ENCODE measurements around the gene RETN.
A peak's percentile ranks its signal among the peaks of the same experiment; 100 is the strongest.

Gene RETN

DNA sequence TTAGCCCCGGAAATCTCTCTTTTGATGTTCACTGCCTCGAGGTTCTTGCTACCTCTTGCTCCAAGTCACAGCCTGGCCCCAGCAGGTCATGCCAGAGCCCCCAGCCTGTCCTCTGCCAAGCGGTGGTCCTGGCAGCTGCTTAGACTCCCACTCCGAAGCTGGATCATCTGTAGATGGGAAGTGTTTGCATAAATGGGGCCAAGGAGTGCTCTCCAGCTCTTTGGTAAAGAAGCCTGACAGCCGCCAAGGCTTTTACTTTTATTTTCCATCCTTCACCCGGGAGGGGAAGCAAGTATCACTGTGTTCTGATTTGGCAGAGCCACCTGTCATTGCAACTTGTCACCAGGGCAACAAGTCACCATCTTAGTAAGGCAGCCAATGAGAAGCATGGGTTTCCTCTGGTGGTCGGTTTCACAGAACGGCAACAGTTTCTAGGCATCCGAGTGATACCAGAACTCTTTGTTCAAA lies 10.6 kb upstream of the RETN start:
- DNase-seq (ENCODE audit: low read depth), result no peak

DNA sequence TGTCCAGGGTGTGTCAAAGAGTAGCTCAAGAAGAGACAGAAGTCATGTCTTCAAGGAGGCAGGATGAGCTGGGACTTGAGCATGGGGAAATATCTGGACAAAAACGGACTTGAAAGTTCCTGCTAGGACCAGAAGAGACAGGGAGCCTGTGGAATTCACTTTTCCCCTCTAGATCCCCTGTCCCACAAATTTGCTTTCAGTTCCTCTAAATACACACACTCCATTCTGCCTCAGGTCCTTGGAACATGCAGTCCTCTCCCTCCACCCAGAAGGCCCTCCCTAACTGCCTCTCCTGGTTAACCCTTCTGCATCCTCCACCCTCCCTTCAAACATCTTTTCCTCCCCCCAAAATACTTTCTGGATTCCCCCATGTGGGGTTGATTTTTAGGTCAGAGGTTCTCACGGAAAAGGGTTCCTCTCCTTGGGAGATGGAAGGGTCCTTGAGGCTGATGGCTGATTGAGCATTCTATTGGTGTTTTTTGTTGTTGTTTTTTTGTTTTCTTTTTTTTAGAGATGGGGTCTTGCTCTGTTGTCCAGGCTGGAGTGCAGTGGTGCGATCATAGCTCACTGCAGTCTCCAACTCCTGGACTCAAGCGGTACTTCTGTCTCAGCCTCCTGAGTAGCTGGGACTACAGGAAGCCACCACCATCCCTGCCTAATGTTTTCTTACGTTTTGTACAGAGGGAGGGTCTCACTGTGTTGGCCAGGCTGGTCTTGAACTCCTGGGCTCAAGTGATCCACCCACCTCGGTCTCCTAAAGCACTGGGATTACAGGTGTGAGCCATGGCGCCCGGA lies 6.9 kb upstream of the RETN start:
- DNase-seq (ENCODE audit: low read depth), result no peak

DNA sequence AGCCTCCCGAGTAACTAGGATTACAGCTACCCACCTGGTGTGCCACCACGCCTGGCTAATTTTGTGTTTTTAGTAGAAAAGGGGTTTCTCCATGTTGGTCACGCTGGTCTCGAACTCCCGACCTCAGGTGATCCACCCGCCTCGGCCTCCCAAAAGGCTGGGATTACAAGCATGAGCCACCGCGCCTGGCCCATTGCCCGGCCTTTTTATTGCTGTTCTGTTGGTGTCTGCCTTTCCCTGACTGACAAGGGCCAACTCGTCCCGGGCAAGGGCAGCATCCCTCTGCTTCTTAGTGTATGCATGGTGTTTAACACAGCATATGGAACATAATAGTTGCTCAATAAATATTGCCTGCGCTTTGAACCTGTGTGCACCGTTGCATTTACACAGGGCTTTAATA lies 6.2 kb upstream of the RETN start:
- DNase-seq (ENCODE audit: low read depth), result no peak

DNA sequence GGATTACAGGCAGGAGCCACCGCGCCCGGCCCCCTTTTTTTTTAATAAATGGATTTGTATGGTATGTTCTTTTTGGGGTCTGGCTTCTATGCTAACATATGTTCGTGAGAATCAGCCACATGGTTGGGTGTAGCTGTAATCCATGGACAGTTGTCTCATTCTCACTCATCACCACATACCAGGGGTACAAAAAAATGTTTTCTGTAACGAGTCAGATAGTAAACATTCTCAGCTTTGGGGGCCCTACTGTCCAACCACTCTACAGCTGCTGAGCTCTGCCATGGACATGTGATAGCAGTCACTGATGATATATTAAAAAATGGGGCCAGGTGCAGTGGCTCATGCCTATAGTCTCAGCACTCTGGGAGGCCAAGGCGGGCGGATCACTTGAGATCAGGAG lies 5.1 kb upstream of the RETN start:
- DNase-seq (ENCODE audit: low read depth), result no peak

DNA sequence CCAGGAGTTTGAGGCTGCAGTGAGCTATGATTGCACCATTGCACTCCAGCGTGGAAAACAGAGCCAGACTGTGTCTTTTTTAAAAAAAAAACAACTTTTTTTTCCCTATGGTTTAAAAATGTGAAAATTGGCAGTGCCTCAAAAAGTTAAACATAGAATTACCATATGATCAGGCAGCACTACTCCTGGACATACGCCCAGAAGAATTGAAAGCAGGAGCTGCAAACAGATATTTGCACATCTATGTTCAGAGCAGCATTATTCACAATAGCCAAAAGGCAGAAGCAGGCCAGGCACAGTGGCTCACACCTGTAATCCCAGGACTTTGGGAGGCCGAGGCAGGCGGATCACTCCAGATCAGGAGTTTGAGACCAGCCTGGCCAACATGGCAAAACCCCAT lies 3.8 kb upstream of the RETN start:
- DNase-seq (ENCODE audit: low read depth), result peak; percentile 87

DNA sequence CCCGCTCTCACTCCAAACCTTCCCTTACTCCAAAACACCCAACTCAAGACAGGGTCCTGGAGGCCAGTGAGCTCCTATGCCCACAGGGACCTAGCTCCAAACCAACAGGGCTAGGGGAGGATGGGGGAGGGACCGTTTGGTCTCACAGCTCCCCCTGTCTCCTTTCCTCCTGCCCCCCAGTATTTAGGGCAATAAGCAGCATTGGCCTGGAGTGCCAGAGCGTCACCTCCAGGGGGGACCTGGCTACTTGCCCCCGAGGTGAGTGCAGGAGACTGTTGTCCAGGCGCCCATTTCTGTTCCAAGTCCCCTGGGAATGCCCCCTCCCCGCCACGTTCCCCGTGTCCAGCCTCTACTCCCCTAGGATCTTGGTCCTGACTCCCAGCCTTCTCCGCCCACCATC lies 792 bp downstream of the RETN start:
- DNase-seq (ENCODE audit: low read depth), result no peak

DNA sequence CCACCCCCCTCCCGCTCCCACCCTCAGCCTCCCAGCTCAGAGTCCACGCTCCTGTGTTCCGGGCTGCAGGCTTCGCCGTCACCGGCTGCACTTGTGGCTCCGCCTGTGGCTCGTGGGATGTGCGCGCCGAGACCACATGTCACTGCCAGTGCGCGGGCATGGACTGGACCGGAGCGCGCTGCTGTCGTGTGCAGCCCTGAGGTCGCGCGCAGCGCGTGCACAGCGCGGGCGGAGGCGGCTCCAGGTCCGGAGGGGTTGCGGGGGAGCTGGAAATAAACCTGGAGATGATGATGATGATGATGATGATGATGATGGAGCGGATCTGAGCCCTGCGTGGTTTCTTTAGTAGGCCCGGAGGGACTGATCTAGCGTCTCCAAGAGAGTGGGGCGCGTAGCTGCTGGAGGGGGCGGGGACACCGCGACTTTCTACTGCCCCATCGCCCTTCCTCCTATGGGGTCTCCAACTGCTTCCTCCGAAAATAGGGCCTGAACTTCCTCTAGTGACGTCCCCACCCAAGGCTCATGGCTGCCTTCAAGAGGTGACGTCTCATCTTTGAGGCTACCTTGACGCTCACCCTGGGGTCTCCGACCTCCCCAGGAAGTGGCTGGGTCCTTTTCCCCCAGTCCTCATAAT lies 1.4 kb downstream of the RETN start:
- no peak for DNase-seq (ENCODE audit: low read depth)

DNA sequence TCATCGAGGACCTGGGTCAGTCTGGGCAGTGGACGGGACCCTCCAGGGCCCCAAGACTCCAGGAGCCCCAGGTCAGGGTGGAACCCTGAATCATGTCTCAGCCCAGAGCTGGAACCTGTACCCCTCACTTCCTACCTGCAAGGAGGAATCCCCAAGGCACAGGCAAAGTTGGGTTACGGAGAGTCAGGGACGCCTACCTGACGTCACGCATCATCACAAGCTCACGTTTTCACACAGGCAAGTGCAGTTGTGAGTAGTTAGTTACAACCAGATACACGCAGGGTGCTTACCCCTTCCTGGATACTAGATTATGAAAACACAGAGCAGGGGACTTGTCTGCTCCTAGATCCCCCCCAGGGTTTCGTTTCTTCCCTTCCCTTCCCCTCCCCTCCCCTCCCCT lies 1.9 kb downstream of the RETN start:
- no peak for DNase-seq (ENCODE audit: low read depth)

DNA sequence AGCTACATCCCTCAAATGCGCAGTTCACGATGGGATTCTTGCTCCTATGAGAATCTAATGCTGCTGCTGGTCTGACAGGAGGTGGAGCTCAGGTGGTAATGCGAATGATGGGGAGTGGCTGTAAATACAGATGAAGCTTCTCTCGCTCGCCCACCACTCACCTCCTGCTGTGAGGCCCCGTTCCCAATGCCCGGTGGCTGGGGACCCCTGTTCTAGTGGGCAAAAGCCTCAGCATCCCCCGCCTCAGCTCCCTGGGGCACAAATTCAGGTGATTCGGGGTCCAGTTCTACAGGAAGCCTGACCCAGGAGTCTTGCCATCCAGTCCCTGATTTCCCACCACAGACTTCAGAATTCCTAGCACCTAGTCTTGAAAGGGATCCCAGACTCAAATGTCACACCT lies 3.7 kb downstream of the RETN start:
- DNase-seq (ENCODE audit: low read depth), result no peak

DNA sequence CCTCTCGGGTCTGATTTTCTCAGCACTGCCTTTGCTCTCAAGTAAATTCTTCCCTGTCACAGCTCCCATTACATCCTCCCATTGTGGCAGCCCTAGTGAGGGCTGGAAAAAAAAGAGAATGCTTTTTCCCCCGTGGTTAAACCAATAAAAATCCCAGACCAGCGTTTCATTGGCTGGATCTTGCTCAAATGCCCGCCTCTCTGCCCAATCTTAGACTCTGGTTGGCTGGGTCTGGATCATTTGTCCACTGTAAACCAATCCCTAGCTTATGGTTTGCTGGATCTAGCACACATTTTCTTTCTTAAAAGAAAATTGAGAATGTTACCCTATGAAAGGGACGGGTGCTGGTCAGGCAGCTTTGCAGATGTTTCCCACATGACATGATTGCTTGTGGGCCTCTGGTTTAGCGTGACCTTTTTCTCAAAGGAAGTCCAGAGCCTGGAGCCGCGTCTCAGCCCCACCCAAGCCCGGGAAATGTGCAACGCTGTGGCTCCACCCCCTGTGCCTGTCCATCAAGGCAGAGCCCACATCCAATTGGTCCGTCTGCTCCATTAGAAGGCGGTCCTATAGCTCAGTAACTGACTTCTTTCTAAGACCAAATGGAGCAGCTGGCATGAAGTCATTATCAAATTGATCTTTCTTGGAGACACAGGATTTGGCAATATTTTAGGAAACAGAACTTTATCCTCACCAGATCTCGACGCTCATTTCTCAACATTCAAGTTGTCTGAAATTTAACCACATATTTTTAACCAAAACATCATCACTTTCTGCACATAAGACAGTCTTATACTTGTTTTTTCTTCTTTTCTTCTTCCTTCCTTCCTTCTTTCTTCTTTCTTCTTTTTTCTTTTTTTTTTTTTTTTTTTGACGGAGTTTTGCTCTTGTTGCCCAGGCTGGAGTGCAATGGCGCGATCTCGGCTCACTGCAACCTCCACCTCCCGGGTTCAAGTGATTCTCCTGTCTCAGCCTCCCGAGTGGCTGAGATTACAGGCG lies 5.5 kb downstream of the RETN start:
- DNase-seq (ENCODE audit: low read depth), result peak; percentile 88

DNA sequence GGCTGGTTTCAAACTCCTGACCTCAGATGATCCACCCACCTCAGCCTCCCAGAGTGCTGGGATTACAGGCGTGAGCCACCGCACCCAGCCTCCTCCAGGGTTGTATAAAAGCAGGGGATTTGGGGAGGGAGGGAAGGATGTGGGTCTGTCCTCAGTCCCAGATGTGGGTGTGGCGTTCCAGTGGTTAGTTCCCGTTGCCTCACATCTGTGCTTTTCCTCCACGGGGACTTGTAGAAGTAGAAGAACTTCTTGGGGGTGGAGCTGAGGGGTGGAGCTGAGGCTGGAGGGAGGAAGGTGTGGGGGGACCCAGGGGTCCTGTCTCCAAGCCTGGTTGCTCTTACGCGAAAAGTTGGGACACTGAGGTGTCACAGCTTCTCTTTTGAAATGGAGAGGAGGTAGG lies 7.5 kb downstream of the RETN start:
- DNase-seq (ENCODE audit: low read depth), result no peak

DNA sequence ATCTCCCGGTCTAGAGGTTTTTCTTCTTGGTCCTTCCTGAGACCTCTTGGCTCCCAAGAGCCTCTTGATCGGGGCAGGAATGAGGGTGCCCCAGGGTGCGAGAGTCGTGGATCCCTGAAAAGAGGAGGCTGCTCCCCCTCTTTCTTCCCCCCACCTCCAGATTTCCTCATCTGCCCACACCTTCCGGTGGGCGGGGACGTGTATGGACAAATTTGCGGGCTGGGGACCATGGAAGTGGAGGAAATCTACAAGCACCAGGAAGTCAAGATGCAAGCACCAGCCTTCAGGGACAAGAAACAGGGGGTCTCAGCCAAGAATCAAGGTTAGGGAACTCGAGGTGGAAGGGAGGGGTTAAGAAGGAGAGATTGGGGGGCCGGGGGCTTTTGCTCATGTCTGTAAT lies 8.0 kb downstream of the RETN start, which contains the start of gene MCEMP1:
Gene MCEMP1, plus strand, starts transcription at position 237 of the 400 bp plus-strand sequence. Its CDS starts 31 bp downstream, at position 268.
- DNase-seq (ENCODE audit: low read depth), result no peak

DNA sequence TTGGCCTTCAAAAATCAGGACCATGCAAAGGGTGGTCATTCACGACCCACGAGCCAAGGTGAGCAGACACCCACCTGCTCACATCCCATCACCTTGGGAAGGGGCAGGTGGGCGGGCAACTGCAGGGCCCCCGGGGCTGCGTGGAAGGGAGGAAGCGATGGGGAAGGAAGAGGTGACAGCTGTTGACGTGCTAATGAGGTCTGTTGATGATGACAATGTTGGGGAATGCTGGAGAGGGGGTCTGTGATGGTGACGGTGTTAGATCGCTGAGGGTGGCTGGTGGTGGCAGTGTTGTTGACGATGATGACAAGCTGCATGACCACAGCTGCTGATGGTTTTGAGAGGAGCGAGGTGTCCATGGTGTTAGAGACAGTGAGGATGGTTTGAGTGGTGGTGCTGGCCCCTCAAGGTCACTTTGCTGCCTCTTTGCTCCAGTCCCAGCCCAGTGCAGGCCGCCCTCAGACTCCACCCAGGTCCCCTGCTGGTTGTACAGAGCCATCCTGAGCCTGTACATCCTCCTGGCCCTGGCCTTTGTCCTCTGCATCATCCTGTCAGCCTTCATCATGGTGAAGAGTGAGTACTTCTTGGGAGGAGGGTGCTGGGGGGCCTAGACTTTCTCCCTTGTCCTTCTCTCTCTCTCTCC lies 8.9 kb downstream of the RETN start:
- no peak for DNase-seq (ENCODE audit: low read depth)

DNA sequence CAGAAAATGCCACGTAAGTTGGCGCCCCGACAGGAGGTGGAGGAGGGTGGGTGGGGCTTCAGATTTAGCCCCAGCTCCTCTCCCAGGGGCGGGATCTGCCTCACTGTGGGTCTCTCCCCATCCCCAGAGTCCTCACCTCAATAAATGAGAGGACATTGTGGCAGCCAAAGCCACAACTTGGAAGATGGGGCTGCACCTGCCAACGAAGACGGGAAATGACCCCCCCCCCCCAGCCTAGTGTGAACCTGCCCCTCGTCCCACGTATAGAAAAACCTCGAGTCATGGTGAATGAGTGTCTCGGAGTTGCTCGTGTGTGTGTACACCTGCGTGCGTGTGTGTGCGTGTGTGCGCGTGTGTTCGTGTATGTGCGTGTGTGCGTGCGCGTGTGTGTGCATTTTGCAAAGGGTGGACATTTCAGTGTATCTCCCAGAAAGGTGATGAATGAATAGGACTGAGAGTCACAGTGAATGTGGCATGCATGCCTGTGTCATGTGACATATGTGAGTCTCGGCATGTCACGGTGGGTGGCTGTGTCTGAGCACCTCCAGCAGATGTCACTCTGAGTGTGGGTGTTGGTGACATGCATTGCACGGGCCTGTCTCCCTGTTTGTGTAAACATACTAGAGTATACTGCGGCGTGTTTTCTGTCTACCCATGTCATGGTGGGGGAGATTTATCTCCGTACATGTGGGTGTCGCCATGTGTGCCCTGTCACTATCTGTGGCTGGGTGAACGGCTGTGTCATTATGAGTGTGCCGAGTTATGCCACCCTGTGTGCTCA lies 10.3 kb downstream of the RETN start:
- DNase-seq (ENCODE audit: low read depth), result no peak

DNA sequence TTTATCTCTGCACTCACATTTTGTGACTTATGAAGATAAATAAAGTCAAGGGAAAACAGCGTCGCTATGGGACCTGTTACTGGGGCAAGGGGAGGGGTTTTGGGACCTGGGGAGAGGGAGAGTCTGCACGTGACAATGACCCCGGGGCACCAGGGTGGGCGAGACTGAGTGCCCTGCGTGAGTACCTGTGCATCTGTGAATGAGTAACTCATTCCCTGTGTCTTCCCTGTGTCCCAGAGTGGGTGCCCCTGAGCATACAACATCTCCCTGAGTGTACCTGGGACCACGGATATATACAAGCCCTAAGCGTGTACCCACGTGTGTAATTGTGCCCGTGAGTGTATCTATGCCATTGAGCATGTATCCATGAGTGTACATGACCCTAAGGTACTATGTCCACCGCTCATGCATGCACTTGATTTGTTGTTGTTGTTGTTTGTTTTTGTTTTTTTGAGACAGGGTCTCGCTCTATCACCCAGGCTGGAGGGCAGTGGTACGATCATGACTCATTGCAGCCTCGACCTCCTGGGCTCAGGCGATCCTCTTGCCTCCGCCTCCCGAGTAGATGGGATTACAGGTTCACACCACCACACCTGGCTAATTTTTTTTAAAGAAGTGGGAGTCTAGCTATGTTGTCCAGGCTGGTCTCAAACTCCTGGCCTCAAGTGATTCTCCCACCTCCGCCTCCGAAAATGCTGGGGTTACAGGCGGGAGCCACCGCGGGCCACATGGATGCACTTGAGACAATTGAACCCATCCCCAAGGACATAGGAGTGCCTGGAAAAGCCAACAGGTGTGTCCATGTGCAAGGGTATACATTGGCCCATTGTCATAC lies 11.1 kb downstream of the RETN start:
- DNase-seq (ENCODE audit: low read depth), result no peak

DNA sequence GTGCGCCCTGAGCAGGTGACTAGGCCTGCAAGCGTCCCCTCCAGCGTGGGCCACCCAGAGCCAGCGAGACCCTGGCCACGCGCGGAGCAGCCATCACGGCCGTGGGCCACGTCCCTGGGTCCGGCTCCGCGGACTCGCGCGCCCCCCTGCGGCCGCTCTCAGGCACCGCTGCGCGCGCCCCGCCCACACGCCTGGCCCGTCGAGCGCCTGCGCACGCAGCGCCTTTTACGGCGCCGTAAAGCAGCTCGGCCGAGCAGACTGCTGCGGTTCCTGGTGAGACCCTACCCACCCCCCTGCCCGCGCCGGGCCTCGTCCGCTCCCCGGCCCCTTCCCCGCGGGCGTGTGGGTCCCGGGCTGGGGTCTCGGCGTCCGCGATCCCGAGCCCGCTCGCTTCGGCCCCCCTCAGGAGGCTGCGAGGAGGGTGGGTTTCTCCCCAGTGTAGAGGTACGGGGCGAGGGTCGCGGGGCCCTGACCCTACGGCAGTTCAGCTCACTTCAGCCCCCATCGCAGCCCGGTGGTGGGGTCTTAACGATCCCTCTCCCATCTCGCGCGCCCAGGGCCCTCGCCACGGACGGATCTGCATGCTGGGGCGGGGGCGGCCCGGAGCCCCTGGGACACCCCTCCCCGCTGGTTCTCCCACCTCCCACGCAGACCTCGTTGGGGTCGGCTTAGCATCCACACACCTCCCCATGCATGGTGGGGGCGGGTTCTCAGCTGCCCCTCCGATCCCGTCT lies 11.9 kb downstream of the RETN start, which contains the start of gene TRAPPC5:
Gene TRAPPC5, plus strand, starts transcription at position 228 of the 734 bp plus-strand sequence. CDS start 1,421 bp downstream, outside the sequence.
- peak; percentile 65 for DNase-seq (ENCODE audit: low read depth)

DNA sequence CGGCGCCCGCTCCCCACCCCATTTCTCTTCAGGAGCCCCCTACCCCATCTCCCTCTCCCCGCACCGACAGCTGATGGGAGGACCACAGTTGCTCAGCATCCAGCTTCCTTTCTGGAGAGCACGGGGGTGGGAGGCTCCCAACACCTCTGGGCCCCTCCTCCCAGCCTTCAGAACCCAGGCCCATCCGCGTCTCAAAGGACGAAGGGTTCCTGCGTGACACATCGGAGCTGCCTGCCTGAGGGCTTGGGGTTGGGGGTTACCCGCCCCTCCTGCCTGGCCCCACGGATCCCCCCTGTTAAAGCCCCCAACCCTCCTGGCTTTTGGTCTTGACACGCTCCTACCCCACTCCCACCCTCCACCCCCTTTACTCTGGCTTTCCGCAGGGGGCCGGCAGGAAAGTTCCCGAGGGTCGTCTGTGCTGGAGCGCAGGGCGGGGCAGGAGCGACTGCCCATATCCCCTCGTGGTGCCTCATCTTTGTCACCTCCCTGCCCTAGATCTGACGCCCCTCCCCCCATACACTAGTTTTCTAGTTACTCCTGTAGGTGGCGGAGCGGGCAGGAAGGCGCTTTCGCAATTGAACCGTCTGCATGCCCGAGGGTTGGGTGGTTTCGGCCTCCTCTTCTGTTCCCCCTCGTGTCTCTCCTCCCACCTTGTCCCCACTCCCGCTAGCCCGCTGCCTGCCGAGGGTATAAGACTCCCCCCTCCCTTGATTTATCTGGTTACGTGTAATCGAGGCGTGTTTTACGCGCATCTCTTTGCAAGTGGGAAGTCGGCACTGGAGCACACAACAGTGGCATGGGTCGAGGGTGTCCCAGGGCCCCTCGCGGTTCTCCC lies 12.7 kb downstream of the RETN start:
- DNase-seq (ENCODE audit: low read depth), result peak; percentile 67

DNA sequence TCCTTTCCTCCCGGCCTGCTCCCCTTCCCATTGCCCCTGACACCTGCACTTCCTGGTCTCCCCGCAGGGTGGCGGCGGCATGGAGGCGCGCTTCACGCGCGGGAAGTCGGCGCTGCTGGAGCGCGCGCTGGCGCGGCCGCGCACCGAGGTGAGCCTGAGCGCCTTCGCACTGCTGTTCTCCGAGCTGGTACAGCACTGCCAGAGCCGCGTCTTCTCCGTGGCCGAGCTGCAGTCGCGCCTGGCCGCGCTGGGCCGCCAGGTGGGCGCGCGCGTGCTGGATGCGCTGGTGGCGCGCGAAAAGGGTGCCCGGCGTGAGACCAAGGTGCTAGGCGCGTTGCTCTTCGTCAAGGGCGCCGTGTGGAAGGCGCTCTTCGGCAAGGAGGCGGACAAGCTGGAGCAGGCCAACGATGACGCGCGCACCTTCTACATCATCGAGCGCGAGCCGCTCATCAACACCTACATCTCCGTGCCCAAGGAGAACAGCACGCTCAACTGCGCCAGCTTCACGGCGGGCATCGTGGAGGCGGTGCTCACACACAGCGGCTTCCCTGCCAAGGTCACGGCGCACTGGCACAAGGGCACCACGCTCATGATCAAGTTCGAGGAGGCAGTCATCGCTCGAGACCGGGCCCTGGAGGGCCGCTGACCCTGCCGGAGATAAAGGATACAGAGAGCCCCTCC lies 13.5 kb downstream of the RETN start:
- DNase-seq (ENCODE audit: low read depth), result no peak

Measured in fibroblast of gingiva (primary cell).